Neutrophil (primary cell): ENCODE measurements around the gene EHMT1.

Source experiments
- H3K27ac ChIP-seq: fragments of 200-600 bp; sonication (generic); 2 replicates; pipeline ENCODE4 v1.5.1; 2016; ENCODE audit warnings: mild to moderate bottlenecking, moderate library complexity
- H3K27me3 ChIP-seq: fragments of 200-600 bp; sonication (generic); 2 replicates; pipeline ENCODE4 v1.6.0; 2016; ENCODE audit warnings: mild to moderate bottlenecking
- H3K36me3 ChIP-seq: fragments of 200-600 bp; sonication (generic); 2 replicates; pipeline ENCODE4 v1.5.1; 2017
- H3K4me1 ChIP-seq, 2 experiments: fragments of 200-600 bp in 1 of 2; sonication (generic) in 1 of 2; 1 replicate in 1 of 2; 2 replicates in 1 of 2; pipeline versions ENCODE4 v1.5.1 to v1.6.1; 2013 to 2016; ENCODE audit warnings: low read depth in 1 of 2, low read length in 1 of 2, mild to moderate bottlenecking in 1 of 2, moderate library complexity in 1 of 2; ENCODE audit not compliant: control insufficient read depth in 1 of 2, insufficient read depth in 1 of 2
- H3K4me3 ChIP-seq, 2 experiments: fragments of 200-600 bp in 1 of 2; sonication (generic) in 1 of 2; 1 replicate in 1 of 2; 2 replicates in 1 of 2; pipeline ENCODE4 v1.5.1; 2013 to 2016; ENCODE audit warnings: low read depth in 1 of 2, low read length in 1 of 2, mild to moderate bottlenecking in 1 of 2, moderate library complexity in 1 of 2
- H3K9me3 ChIP-seq: fragments of 200-600 bp; sonication (generic); 2 replicates; pipeline ENCODE4 v1.5.1; 2016
- CTCF ChIP-seq: fragments of 200-600 bp; sonication (generic); IDR thresholded peaks from 2 replicates; pipeline ENCODE4 v1.5.1; 2016; ENCODE audit warnings: antibody characterized with exemption

The EHMT1 gene

GRCh38 chr9:137764981-137765380 lies 146.2 kb downstream of the EHMT1 start:
- Histone ChIP-seq H3K27ac (no peak overlapping the region), H3K36me3 (peaks cover 76% of the 10 kb centered on the region), H3K27me3 (no peaks in the 10 kb centered on the region)

GRCh38 chr9:137765536-137765935 lies 146.7 kb downstream of the EHMT1 start:
- no peak overlapping the region for H3K4me3 ChIP-seq
- TF ChIP-seq CTCF: no peak

More at GRCh38 chr9:137764981-137765380, 146.2 kb downstream of the EHMT1 start:
- TF ChIP-seq CTCF: no peak
- H3K9me3 ChIP-seq: no peaks in the 10 kb centered on the region
- H3K4me1 ChIP-seq: no peaks in the 10 kb centered on the region
- no peak overlapping the region for H3K4me3 ChIP-seq

GRCh38 chr9:137771580-137771979 lies 152.8 kb downstream of the EHMT1 start:
- Histone ChIP-seq H3K27me3 (no peaks in the 10 kb centered on the region), H3K36me3 (peaks cover 51% of the 10 kb centered on the region)

More at GRCh38 chr9:137765536-137765935, 146.7 kb downstream of the EHMT1 start:
- Histone ChIP-seq H3K9me3 (no peaks in the 10 kb centered on the region), H3K36me3 (peaks cover 71% of the 10 kb centered on the region), H3K27ac (no peak overlapping the region), H3K4me1 (no peaks in the 10 kb centered on the region), H3K27me3 (no peaks in the 10 kb centered on the region)

GRCh38 chr9:137772281-137772873 lies 153.6 kb downstream of the EHMT1 start:
- H3K27ac ChIP-seq: no peak overlapping the region
- no peak overlapping the region for H3K4me3 ChIP-seq
- H3K27me3 ChIP-seq: no peaks in the 10 kb centered on the region
- H3K36me3 ChIP-seq: peaks cover 50% of the 10 kb centered on the region
- no peaks in the 10 kb centered on the region for H3K9me3 ChIP-seq
- H3K4me1 ChIP-seq: no peaks in the 10 kb centered on the region
- TF ChIP-seq CTCF: no peak

More at GRCh38 chr9:137771580-137771979, 152.8 kb downstream of the EHMT1 start:
- TF ChIP-seq CTCF: no peak
- no peaks in the 10 kb centered on the region for H3K4me1 ChIP-seq
- no peaks in the 10 kb centered on the region for H3K9me3 ChIP-seq
- H3K27ac ChIP-seq: no peak overlapping the region
- H3K4me3 ChIP-seq: no peak overlapping the region

GRCh38 chr9:137774775-137775386 lies 156.1 kb downstream of the EHMT1 start:
- Histone ChIP-seq H3K4me3 (no peak overlapping the region), H3K27me3 (no peaks in the 10 kb centered on the region), H3K36me3 (peaks cover 67% of the 10 kb centered on the region), H3K4me1 (no peaks in the 10 kb centered on the region), H3K27ac (no peak overlapping the region), H3K9me3 (no peaks in the 10 kb centered on the region)
- TF ChIP-seq CTCF: no peak
